Heart right ventricle (tissue), 16 donors: ENCODE results near the gene ADAMTSL5. TPM values are rescaled to one million over a fixed set of nuclear protein-coding genes. Genes with fewer than 3 reads are reported as not detected.

Experiments
- ATAC-seq, 8 donors: fragments of 200-7000 bp; cut with Tn5 transposase; one replicate each; pipeline ENCODE4 v1.9.1; 2020; ENCODE audit warnings: mild to moderate bottlenecking in 8 of 8, moderate library complexity in 8 of 8, moderate number of reproducible peaks in 1 of 8
- DNase-seq, 2 donors: peaks; one replicate each; pipeline ENCODE4 v3.0.0-alpha.2; 2020
- H3K27ac ChIP-seq, 10 donors: fragments of 200-600 bp; sonication (generic) in 2 of 10; one replicate each; pipeline versions ENCODE4 v1.5.0 to v1.8.0; 2020 to 2022; ENCODE audit warnings: mild to moderate bottlenecking in 3 of 10
- H3K27me3 ChIP-seq, 7 donors: fragments of 200-600 bp; one replicate each; pipeline ENCODE4 v1.8.0; 2021 to 2022; ENCODE audit warnings: mild to moderate bottlenecking in 2 of 7
- H3K36me3 ChIP-seq, 9 donors: fragments of 200-600 bp; sonication (generic) in 1 of 9; one replicate each; pipeline versions ENCODE4 v1.5.0 to v1.8.0; 2020 to 2022; ENCODE audit warnings: mild to moderate bottlenecking in 2 of 9
- H3K4me1 ChIP-seq, 9 donors: fragments of 200-600 bp; sonication (generic) in 1 of 9; one replicate each; pipeline versions ENCODE4 v1.5.0 to v1.8.0; 2020 to 2022; ENCODE audit warnings: mild to moderate bottlenecking in 4 of 9
- H3K4me3 ChIP-seq, 10 donors: fragments of 200-600 bp; sonication (generic) in 2 of 10; one replicate each; pipeline versions ENCODE4 v1.5.0 to v1.8.0; 2020 to 2022; ENCODE audit warnings: mild to moderate bottlenecking in 7 of 10, moderate library complexity in 2 of 10
- H3K9me3 ChIP-seq, 11 donors: fragments of 200-600 bp in 10 of 11; sonication (generic) in 2 of 11; one replicate each; pipeline versions ENCODE4 v1.5.0 to v1.8.0; 2013 to 2022; ENCODE audit warnings: mild to moderate bottlenecking in 2 of 11, control low read depth in 1 of 11, moderate library complexity in 1 of 11
- WGBS, 2 donors: extraction: QIAGEN DNeasy Blood & Tissue Kit; methylation state at CpG; one replicate each; pipeline ENCODE4 v1.1.7; 2013; ENCODE audit warnings: inconsistent platforms in 1 of 2; 5-methylcytosine and 5-hydroxymethylcytosine counted together
- intact Hi-C, 10 donors: fragments of 100-400 bp; cut with DNase I; formaldehyde crosslinking; loops; one replicate each; pipeline versions ENCODE4 v1.11.1 to v1.14.2; 2022
- polyA plus RNA-seq, 2 donors: library from polyadenylated mRNA; stranded (reverse); fragments of 200-250 nt; gene quantifications; one replicate each; pipeline ENCODE4 v1.2.3, GENCODE V29; 2013
- total RNA-seq, 10 donors: library from RNA; stranded (reverse); fragmentation: NEBNext Ultra II Directional in 3 of 10; extraction: Animal tissue kit (Norgen Biotek cat#: 25700) in 3 of 10; gene quantifications; one replicate each; pipeline versions ENCODE4 v1.2.1 to v1.2.4, GENCODE V29; 2021 to 2023
- TF ChIP-seq, protein P1 (sequence below), 9 donors: fragments of 200-600 bp; sonication (generic) in 2 of 9; IDR thresholded peaks; one replicate each; pipeline versions ENCODE4 v1.5.0 to v1.8.0; 2021 to 2022; ENCODE audit warnings: antibody characterized with exemption in 9 of 9, mild to moderate bottlenecking in 5 of 9, moderate library complexity in 1 of 9
- donor health status: Arrhythmogenic right ventricular cardiomyopathy.
- donor health status: ischemic (EF 13 %, LVEDD 7.1; RV severe dilation, severe dysfunction).
- donor health status: healthy with polysubstance abuse.
- donor health status: DM: no; HTN: yes; CAD: no.
- donor health status: DM: no; HTN: no; CAD: no.
- donor health status: ischemic (EF 25% LVEDD 6.9; RV normal size, moderate dysfunction).
- donor health status: ischemic (EF 25% LVEDD 5.7; RV mildly dilated, moderate dysfunction).
- donor health status: healthy.
- donor health status: DM: yes; HTN: yes; CAD: no.
- donor health status: Ischemic cardiomyopathy.
- donor health status: ischemic (EF 35%, LVEDD 5.7; RV mildly dilated, moderate dysfunction).
- donor health status: nonischemic (EF 11% LVEDD 7.7; RV severe dilation, severe dysfunction).
- donor health status: DM: yes; HTN: yes; CAD: no.
- donor health status: PGD.
- donor health status: ischemic (EF 29% LVEDD 5.4; RV normal size, mild dysfunction).
- donor health status: nonischemic (EF 23%, LVEDD 6.1; RV moderate dilation, normal function).

The ADAMTSL5 gene
- total and polyA plus RNA-seq, 12 donors: 16.7 to 69.4 (median 35.8) TPM

DNA sequence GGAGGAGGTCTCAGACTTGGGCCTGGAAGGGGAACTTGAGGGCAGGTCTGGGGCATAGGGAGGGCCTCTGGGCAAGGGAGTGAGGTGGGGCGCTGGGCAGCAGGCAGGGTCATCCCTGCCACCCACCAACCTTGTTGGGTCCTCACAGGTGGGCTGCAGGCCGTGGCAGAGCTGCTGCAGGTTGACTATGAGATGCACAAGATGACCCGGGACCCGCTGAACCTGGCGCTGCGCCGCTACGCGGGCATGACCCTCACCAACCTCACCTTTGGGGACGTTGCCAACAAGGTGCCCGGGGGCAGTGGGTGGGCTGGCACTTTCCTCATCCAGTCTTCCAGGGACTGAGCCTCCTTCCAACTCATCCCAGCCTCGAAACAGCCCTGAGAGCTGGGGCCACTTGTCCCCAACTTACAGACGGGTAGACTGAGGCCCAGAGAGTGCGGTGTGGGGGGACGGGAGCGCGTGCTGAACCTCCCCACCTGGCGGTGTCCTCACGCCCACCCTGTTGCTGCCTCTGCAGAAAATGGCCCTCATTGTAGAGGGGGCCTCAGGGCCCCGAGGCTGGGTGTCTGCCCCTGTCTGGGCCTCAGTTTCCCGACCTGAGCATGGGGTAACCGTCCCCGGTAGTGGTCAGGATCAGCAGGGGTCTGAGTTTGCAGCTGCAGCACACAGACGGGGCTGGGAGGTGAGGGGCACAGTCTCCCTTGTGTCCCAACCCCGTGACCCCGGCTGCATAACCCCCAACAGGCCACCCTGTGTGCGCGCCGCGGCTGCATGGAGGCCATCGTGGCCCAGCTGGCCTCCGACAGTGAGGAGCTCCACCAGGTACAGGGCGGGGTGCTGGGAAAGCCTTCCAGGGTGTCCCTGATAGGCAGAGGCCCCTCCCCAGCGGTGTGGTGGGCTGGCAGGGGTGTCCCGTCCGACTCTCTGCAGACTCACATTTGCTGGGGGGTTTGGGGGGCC is 52.5 kb downstream of the ADAMTSL5 start:
- H3K27ac ChIP-seq: no peak overlapping the region
- no peaks in the 10 kb centered on the region for H3K9me3 ChIP-seq
- H3K4me1 ChIP-seq: peaks cover 0 to 24% (median 18%) of the 10 kb centered on the region in 9 donors
- H3K27me3 ChIP-seq: peaks cover 19 to 54% (median 33%) of the 10 kb centered on the region in 7 donors
- DNase-seq: no peak
- intact Hi-C loops: loop anchor here in 2 of 10 donors (10.0 kb wide), 1 partner anchor 54 kb away; the partner anchor contains the start of gene ADAMTSL5 (in 2 of the 2)
- WGBS, 2 donors: 93 to 94% methylated on average over 36 of the region's 36 CpGs
- H3K36me3 ChIP-seq: peaks cover 0 to 18% (median 0%) of the 10 kb centered on the region in 9 donors
- TF ChIP-seq, protein P1, sequence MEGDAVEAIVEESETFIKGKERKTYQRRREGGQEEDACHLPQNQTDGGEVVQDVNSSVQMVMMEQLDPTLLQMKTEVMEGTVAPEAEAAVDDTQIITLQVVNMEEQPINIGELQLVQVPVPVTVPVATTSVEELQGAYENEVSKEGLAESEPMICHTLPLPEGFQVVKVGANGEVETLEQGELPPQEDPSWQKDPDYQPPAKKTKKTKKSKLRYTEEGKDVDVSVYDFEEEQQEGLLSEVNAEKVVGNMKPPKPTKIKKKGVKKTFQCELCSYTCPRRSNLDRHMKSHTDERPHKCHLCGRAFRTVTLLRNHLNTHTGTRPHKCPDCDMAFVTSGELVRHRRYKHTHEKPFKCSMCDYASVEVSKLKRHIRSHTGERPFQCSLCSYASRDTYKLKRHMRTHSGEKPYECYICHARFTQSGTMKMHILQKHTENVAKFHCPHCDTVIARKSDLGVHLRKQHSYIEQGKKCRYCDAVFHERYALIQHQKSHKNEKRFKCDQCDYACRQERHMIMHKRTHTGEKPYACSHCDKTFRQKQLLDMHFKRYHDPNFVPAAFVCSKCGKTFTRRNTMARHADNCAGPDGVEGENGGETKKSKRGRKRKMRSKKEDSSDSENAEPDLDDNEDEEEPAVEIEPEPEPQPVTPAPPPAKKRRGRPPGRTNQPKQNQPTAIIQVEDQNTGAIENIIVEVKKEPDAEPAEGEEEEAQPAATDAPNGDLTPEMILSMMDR (IDR thresholded peaks at IDR 0.05): no peak
- no peak overlapping the region for H3K4me3 ChIP-seq
- no peak for ATAC-seq

DNA sequence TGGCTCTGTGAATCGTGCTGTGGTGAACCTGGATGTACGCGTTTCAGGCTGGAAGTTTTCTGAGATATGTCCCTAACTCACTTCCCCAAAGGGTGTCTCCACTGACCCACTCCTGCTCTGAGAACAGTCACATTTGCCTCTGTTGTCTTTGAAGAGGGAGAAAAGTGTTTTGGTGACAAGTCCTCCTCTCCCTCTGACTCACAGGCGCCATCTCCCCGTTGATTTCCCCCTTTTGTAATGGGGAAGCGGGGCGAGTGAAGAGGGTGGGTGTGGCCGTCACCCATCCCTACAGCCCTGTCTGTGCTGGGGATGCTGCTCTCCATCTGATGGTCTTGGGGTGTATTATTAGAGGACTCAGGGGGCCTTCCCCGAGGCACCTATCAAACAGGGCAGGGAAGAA is 53.3 kb downstream of the ADAMTSL5 start:
- DNase-seq: no peak
- H3K27ac ChIP-seq: no peak overlapping the region
- H3K4me3 ChIP-seq: no peak overlapping the region
- H3K4me1 ChIP-seq: peaks cover 0 to 28% (median 22%) of the 10 kb centered on the region in 9 donors
- H3K9me3 ChIP-seq: no peaks in the 10 kb centered on the region
- H3K27me3 ChIP-seq: peaks cover 22 to 54% (median 37%) of the 10 kb centered on the region in 7 donors
- TF ChIP-seq, protein P1 (IDR thresholded peaks at IDR 0.05): no peak
- H3K36me3 ChIP-seq: peaks cover 0 to 18% (median 0%) of the 10 kb centered on the region in 9 donors
- no peak for ATAC-seq
- intact Hi-C loops: no loop called here
- 70 to 80% methylated on average over 9 of the region's 9 CpGs for WGBS, 2 donors

DNA sequence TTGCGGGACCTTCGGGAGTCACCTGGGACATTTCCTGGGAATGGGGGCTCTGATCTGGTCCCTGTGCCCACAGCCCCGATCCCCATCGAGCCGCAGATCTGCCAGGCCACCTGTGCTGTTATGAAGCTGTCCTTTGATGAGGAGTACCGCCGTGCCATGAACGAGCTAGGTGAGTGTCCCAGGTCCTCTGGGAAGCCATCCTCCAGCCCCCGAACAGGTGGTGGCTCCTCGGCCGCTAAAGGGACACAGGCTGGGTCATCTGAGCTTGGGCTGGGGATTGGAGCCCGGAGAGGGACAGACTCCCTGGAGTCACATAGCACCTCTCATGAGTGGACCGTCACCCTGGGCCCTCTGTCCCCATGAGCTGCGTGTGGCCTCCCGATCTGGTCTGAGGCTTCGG is 54.9 kb downstream of the ADAMTSL5 start:
- intact Hi-C loops: no loop called here
- Histone ChIP-seq H3K36me3 (peaks cover 0 to 18% (median 0%) of the 10 kb centered on the region in 9 donors), H3K4me1 (peaks cover 7 to 40% (median 33%) of the 10 kb centered on the region in 9 donors), H3K27ac (no peak overlapping the region), H3K27me3 (peaks cover 28 to 64% (median 49%) of the 10 kb centered on the region in 7 donors), H3K9me3 (no peaks in the 10 kb centered on the region), H3K4me3 (no peak overlapping the region)
- ATAC-seq: no peak
- whole genome bisulfite sequencing, 2 donors: 78% methylated on average over 16 of the region's 16 CpGs
- peak in 1 of 2 donors; percentile 6 for DNase-seq
- TF ChIP-seq, protein P1 (IDR thresholded peaks at IDR 0.05): no peak

DNA sequence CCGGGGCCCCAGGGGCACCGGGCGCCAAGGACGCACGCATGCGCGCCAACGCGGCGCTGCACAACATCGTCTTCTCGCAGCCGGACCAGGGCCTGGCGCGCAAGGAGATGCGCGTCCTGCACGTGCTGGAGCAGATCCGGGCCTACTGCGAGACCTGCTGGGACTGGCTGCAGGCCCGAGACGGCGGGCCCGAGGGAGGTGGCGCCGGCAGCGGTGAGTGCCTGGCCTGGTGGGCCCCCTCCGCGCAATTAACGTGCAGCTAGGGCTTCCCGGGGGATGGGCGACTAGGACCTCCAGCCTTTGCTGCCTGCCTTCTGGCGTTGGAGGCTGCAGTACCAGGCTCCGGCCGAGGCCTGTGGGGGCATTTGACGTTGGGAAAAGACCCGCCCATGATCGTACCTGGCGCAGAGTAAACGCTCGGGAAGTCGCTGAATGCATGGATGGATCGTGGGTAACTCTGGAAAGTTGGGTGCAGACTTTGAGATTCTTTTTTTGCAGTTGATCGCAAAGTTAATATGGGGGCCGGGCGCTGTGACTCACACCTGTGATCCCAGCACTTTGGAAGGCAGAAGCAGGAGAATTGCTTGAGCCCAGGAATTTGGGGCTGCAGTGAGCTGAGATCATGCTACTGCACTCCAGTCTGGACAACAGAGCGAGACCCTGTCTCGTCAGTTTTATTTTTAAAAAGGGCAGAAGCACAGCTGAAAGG is 55.6 kb downstream of the ADAMTSL5 start:
- peaks cover 7 to 42% (median 37%) of the 10 kb centered on the region in 9 donors for H3K4me1 ChIP-seq
- peaks cover 35 to 71% (median 56%) of the 10 kb centered on the region in 7 donors for H3K27me3 ChIP-seq
- TF ChIP-seq, protein P1 (IDR thresholded peaks at IDR 0.05): no peak
- intact Hi-C loops: no loop called here
- ATAC-seq (no peak), DNase-seq (peak in 1 of 2 donors; percentile 10)
- H3K27ac ChIP-seq: no peak overlapping the region
- WGBS, 2 donors: 11 to 13% methylated on average over 47 to 48 of the region's 48 CpGs
- no peaks in the 10 kb centered on the region for H3K9me3 ChIP-seq
- H3K4me3 ChIP-seq: no peak overlapping the region
- H3K36me3 ChIP-seq: peaks cover 0 to 18% (median 0%) of the 10 kb centered on the region in 9 donors
